A549 (cell line): ENCODE results near the gene SURF1. TPM values are rescaled to one million over a fixed set of nuclear protein-coding genes. Genes with fewer than 3 reads are reported as not detected.

Experiments used
- ATAC-seq, 2 experiments: fragments of 200-7000 bp in 1 of 2; fragments of >200 bp in 1 of 2; cut with Nextera tagmentation in 1 of 2; cut with Tn5 transposase in 1 of 2; 3 replicates each; pipeline versions ENCODE4 v1.8.0 to v1.9.1; 2018 to 2020; ENCODE audit warnings: mild to moderate bottlenecking in 1 of 2, moderate library complexity in 1 of 2
- CTCF ChIA-PET: fragments of 300-600 bp; sonication (Branson Sonifier 250); formaldehyde crosslinking; extraction: SDS; loops from one replicate; lab custom pipeline; 2021; ENCODE audit warnings: antibody characterized with exemption, inconsistent platforms; lab: Yijun Ruan, JAX
- POLR2A ChIA-PET: fragments of 350-600 bp; formaldehyde crosslinking; extraction: SDS; loops from one replicate; lab custom pipeline; 2021; ENCODE audit warnings: antibody characterized with exemption, inconsistent platforms; lab: Yijun Ruan, JAX
- DNase-seq, 2 experiments: peaks; one replicate each; pipeline versions ENCODE4 v3.0.0 to v3.0.0-alpha.2; 2011 to 2016; ENCODE audit warnings: low read depth in 1 of 2, low spot score in 1 of 2
- FAIRE-seq: peaks from 2 replicates; lab custom pipeline; 2011; peaks lifted over from hg19 to GRCh38; lab: Jason Lieb, UNC
- H3K27ac ChIP-seq, 2 experiments: fragments of >200 bp; sonication (Bioruptor Twin); formaldehyde crosslinking; 3 replicates each; pipeline ENCODE4 v1.5.1; 2016 to 2017
- H3K4me1 ChIP-seq: fragments of >200 bp; sonication (Bioruptor Twin); formaldehyde crosslinking; 3 replicates; pipeline ENCODE4 v1.6.1; 2016
- H3K4me2 ChIP-seq: fragments of >200 bp; sonication (Bioruptor Twin); formaldehyde crosslinking; 3 replicates; pipeline ENCODE4 v1.6.1; 2016
- H3K4me3 ChIP-seq: fragments of >200 bp; sonication (Bioruptor Twin); formaldehyde crosslinking; 3 replicates; pipeline ENCODE4 v1.5.1; 2016
- H3K9me3 ChIP-seq: fragments of >200 bp; sonication (Bioruptor Twin); formaldehyde crosslinking; 3 replicates; pipeline ENCODE4 v1.6.1; 2016
- CBX2 ChIP-seq: fragments of 200-600 bp; sonication (generic); IDR thresholded peaks from 2 replicates; pipeline ENCODE4 v1.6.1; 2016; ENCODE audit warnings: low read depth, mild to moderate bottlenecking, borderline replicate concordance
- CHD4 ChIP-seq: fragments of 200-600 bp; sonication (generic); IDR thresholded peaks from 2 replicates; pipeline ENCODE4 v1.6.1; 2016; ENCODE audit warnings: antibody characterized with exemption, mild to moderate bottlenecking, borderline replicate concordance
- HOXB13 ChIP-seq: fragments of 250-450 bp; sonication (Bioruptor Pico); IDR thresholded peaks from 2 replicates; pipeline ENCODE4 v1.5.0; 2020; ENCODE audit warnings: low read depth, mild to moderate bottlenecking, moderate library complexity
- MAFK ChIP-seq: fragments of 450-650 bp; IDR thresholded peaks from 2 replicates; pipeline ENCODE4 v1.6.1; 2014; ENCODE audit not compliant: partially characterized antibody
- MAZ ChIP-seq: fragments of 150-350 bp; IDR thresholded peaks from 2 replicates; pipeline ENCODE4 v1.6.1; 2014; ENCODE audit warnings: antibody characterized with exemption, low read depth, low read length, borderline replicate concordance
- NFE2L2 ChIP-seq: fragments of 150-350 bp; conservative IDR thresholded peaks from 2 replicates; pipeline ENCODE4 v1.6.1; 2014; ENCODE audit warnings: low read length
- TP53 ChIP-seq: fragments of 250-450 bp; sonication (Bioruptor Pico); IDR thresholded peaks from 2 replicates; pipeline ENCODE4 v1.5.0; 2021; ENCODE audit warnings: mild to moderate bottlenecking, moderate library complexity
- whole genome bisulfite sequencing: methylation state at CpG from one replicate; pipeline ENCODE4 v1.1.6; 2017; ENCODE audit errors: missing lambda C conversion rate; 5-methylcytosine and 5-hydroxymethylcytosine counted together
- polyA plus RNA-seq, 4 experiments: library from polyadenylated mRNA; depleted of rRNA in 3 of 4; stranded (reverse); fragments of >200 nt; fragmentation: RNase III in 1 of 4; extraction: RNeasy Plus Mini Kit Qiagen cat#74134 plus additional on column Dnase treatment in 1 of 4; gene quantifications; 2 replicates in 3 of 4; 3 replicates in 1 of 4; pipeline ENCODE4 v1.2.3, GENCODE V29; 2011 to 2017
- TF ChIP-seq, protein P1 (sequence below): fragments of >200 bp; sonication (Bioruptor Twin); formaldehyde crosslinking; IDR thresholded peaks from 3 replicates; pipeline ENCODE4 v1.5.1; 2016
- TF ChIP-seq, protein P2 (sequence below): fragments of 250-450 bp; sonication (Bioruptor Pico); IDR thresholded peaks from 2 replicates; pipeline ENCODE4 v1.5.0; 2021; ENCODE audit warnings: mild to moderate bottlenecking, moderate library complexity, borderline replicate concordance
- TF ChIP-seq, protein P3 (sequence below): IDR thresholded peaks from 2 replicates; pipeline ENCODE4 v1.6.1; 2012

The SURF1 gene
- polyA plus RNA-seq, 2 of the 4 experiments (the other 2 are of a cell fraction): 28.6 to 47.5 TPM

DNA sequence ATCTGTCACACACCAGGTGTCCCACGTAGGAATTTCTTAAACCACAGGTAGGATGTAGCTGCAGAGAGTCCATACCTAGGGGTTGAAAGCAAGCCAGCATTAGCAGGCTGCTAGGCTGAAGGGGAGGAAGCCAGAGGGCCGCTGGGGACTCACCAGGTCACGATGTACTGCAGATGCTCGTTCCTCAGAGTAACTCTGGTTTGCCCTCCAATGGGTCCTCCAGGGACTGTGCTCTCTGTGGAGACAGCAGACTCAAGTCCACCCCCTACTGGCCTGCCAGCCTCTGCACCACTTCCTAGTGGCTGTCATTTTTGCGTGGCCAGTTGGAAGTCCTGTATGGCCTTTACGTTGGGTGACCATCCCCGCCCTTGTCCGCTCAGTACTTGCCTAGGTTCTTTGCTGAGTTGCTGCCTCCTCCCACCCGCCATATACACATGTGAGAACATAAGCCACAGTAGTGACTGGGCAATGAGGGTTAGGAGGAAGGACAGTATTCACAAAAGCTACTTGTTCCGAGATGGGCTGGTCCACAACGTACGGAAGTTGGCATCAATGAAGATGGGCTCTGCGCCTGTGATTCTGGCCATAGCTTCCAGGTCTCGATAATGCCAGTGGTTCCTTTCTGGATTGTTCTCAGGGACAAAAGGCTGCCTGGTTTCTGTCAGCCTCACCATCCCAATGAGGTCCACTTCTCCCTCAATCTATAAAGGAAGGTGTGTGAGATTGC is 4.2 kb downstream of the SURF1 start (continued):
- TF ChIP-seq, protein P1, sequence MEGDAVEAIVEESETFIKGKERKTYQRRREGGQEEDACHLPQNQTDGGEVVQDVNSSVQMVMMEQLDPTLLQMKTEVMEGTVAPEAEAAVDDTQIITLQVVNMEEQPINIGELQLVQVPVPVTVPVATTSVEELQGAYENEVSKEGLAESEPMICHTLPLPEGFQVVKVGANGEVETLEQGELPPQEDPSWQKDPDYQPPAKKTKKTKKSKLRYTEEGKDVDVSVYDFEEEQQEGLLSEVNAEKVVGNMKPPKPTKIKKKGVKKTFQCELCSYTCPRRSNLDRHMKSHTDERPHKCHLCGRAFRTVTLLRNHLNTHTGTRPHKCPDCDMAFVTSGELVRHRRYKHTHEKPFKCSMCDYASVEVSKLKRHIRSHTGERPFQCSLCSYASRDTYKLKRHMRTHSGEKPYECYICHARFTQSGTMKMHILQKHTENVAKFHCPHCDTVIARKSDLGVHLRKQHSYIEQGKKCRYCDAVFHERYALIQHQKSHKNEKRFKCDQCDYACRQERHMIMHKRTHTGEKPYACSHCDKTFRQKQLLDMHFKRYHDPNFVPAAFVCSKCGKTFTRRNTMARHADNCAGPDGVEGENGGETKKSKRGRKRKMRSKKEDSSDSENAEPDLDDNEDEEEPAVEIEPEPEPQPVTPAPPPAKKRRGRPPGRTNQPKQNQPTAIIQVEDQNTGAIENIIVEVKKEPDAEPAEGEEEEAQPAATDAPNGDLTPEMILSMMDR: peak; percentile 56
- peak; percentile 14; the same call in 1 of the 2 replicates for TF ChIP-seq TP53 (CRISPR knock-in tag)
- TF ChIP-seq, protein P2, sequence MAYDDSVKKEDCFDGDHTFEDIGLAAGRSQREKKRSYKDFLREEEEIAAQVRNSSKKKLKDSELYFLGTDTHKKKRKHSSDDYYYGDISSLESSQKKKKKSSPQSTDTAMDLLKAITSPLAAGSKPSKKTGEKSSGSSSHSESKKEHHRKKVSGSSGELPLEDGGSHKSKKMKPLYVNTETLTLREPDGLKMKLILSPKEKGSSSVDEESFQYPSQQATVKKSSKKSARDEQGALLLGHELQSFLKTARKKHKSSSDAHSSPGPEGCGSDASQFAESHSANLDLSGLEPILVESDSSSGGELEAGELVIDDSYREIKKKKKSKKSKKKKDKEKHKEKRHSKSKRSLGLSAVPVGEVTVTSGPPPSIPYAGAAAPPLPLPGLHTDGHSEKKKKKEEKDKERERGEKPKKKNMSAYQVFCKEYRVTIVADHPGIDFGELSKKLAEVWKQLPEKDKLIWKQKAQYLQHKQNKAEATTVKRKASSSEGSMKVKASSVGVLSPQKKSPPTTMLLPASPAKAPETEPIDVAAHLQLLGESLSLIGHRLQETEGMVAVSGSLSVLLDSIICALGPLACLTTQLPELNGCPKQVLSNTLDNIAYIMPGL (CRISPR knock-in tag): no peak

DNA sequence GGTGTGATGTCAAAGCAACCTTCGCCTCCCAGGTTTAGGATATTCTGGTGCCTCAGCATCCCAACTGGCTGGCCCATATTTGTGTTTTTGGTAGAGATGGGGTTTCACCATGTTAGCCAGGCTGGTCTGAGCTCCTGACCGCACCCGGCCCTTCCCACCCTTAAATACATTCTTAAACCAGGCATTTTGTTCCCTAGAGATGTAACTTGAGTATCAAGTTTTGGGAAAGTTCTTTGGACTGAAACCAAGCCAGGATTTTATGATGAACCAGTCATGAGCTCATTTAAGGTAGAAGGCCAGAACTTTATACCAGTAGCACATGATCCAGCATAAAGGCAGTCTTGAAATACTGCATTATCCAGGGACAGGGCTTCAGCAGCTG is 4.8 kb downstream of the SURF1 start:
- ATAC-seq: no peak
- no peak for FAIRE-seq
- Histone ChIP-seq H3K4me1 (peaks cover 22% of the 10 kb centered on the region), H3K4me3 (no peak overlapping the region), H3K4me2 (no peak overlapping the region), H3K9me3 (no peaks in the 10 kb centered on the region), H3K27ac (no peak overlapping the region)
- TF ChIP-seq, protein P3, sequence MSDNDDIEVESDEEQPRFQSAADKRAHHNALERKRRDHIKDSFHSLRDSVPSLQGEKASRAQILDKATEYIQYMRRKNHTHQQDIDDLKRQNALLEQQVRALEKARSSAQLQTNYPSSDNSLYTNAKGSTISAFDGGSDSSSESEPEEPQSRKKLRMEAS: 0 out of 2 replicates have a peak, but pooled peaks have one; percentile 2
- TF ChIP-seq, protein P1: no peak
- POLR2A ChIA-PET: interaction anchor here (0.5 to 0.7 kb wide), 2 partner anchors 14 to 321 kb away, joined by 3 read pairs; no protein-coding TSS in a partner anchor
- no peak for DNase-seq
- WGBS: 92% methylated on average over 3 of the region's 3 CpGs
- CTCF ChIA-PET: interaction anchor here (0.7 to 1.7 kb wide), 9 partner anchors 9 to 166 kb away, joined by 3 to 8 read pairs (median 3); no protein-coding TSS in a partner anchor

DNA sequence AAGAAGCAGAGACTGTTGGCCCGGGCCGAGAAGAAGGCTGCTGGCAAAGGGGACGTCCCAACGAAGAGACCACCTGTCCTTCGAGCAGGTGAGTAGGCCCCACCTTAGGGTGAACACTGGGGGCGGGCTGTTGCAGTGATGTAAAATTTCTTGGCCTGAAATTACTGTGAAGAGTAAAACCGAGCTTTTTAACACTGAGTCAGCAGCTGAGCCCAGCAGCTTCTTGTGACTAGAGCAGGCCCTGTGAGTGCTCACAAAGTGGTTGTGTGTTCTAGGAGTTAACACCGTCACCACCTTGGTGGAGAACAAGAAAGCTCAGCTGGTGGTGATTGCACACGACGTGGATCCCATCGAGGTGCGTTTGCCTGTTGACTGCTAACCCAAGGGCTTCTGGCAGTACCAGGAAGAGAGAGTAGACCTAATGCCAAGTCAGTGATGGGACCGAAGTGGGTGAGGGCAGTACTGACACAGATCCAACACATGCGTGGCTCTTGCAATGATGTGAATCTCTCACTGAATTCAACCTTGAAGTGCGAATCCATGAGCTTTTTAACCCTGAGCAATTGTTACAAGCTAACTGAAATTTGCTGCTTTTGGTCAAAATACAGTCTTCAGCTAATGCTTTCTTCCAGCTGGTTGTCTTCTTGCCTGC is 6.2 kb downstream of the SURF1 start:
- FAIRE-seq: no peak
- ChIA-PET CTCF (interaction anchor here (1.6 kb wide), 2 partner anchors 8 to 11 kb away, joined by 4 to 8 read pairs; no protein-coding TSS in a partner anchor), POLR2A (interaction anchor here (0.5 to 1.4 kb wide), 2 partner anchors 77 to 110 kb away, joined by 3 read pairs; partner anchors contain the start of gene CACFD1)
- no peak for ATAC-seq
- Histone ChIP-seq H3K4me1 (peaks cover 23% of the 10 kb centered on the region), H3K9me3 (no peaks in the 10 kb centered on the region), H3K4me3 (peak overlapping the region; percentile 100), H3K27ac (peak overlapping the region in 1 of 2 experiments; percentile 99; a peak in 3 of 6 replicates), H3K4me2 (peak overlapping the region; percentile 83)
- 79% methylated on average over 15 of the region's 15 CpGs for WGBS
- TF ChIP-seq CBX2 (no peak), NFE2L2 (no peak)
- no peak for DNase-seq

DNA sequence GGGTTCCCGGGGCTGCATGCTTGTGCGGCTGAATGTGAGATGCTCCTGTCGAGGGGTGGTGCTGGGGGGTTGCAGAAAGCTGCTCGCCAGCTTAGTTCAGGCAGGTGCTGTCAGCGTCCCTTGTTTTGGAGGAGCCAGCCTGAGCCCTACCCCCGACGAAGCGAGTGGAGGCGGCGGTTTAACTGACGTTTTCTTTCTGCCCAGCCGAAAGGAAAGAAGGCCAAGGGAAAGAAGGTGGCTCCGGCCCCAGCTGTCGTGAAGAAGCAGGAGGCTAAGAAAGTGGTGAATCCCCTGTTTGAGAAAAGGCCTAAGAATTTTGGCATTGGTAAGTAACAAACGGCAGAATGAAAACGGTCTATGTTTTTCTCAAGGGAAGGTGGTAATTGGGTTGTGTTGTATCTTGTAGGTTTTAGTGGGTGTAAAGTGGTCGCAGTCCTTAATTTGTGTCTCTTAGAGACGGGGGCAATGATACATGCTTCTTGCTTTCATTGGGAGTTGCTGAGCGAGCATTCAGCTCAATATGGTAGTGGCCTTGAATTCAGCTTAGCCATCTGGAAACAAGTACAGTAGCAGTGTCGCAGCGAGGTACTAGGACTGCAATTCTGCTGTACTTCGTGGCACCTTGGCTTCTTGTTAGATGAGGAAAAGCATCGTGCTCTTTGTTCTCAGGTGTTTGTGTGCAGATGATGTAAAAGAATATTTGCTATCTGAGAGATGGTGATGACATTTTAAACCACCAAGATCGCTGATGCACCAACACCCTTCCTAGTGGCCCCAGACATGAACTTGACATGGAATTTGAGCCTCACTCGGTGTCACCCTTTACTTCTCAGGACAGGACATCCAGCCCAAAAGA is 7.3 kb downstream of the SURF1 start:
- FAIRE-seq (no peak), DNase-seq (no peak), ATAC-seq (no peak)
- peak overlapping the region; percentile 100 for H3K4me3 ChIP-seq
- peak overlapping the region; percentile 98 to 99 for H3K27ac ChIP-seq
- peak overlapping the region; percentile 83 for H3K4me2 ChIP-seq
- no peaks in the 10 kb centered on the region for H3K9me3 ChIP-seq
- peaks cover 19% of the 10 kb centered on the region for H3K4me1 ChIP-seq
- POLR2A ChIA-PET: interaction anchor here (1.1 to 2.6 kb wide), 5 partner anchors 8 to 162 kb away, joined by 5 to 27 read pairs (median 9); partner anchors contain the start of genes CACFD1, SURF1 and SURF2
- CTCF ChIA-PET: interaction anchor here (0.6 to 3.4 kb wide), 3 partner anchors 19 to 444 kb away, joined by 3 to 10 read pairs (median 5); no protein-coding TSS in a partner anchor
- 0 out of 2 replicates have a peak, but pooled peaks have one; percentile 36 for TF ChIP-seq TP53 (CRISPR knock-in tag)
- TF ChIP-seq MAFK: peak; percentile 13
- TF ChIP-seq MAZ: no peak
- TF ChIP-seq, protein P2 (CRISPR knock-in tag): 0 out of 2 replicates have a peak, but pooled peaks have one; percentile 55
- TF ChIP-seq HOXB13 (CRISPR knock-in tag): 0 out of 2 replicates have a peak, but pooled peaks have one; percentile 7
- no peak for TF ChIP-seq CHD4
- WGBS: 4% methylated on average over 22 of the region's 25 CpGs
